Hepatocyte (in vitro differentiated cells): ENCODE measurements around the gene PSMD5. TPM values are rescaled to one million over a fixed set of nuclear protein-coding genes. Genes with fewer than 3 reads are reported as not detected.

Experiments
- DNase-seq: peaks from one replicate; pipeline ENCODE4 v3.0.0-alpha.2; 2016; ENCODE audit warnings: low spot score
- H2AFZ ChIP-seq: fragments of 200-600 bp; sonication (generic); 2 replicates; pipeline ENCODE4 v1.6.0; 2016; ENCODE audit warnings: antibody characterized with exemption, mild to moderate bottlenecking
- H3K27ac ChIP-seq: fragments of 200-600 bp; sonication (generic); 2 replicates; pipeline ENCODE4 v1.5.1; 2016; ENCODE audit warnings: mild to moderate bottlenecking
- H3K27me3 ChIP-seq: fragments of 200-600 bp; sonication (generic); 2 replicates; pipeline ENCODE4 v1.6.1; 2016
- H3K36me3 ChIP-seq: fragments of 200-600 bp; sonication (generic); replicated peaks from 2 replicates; pipeline ENCODE4 v1.5.1; 2016; ENCODE audit warnings: low read depth; ENCODE audit not compliant: insufficient read depth
- H3K4me1 ChIP-seq: fragments of 200-600 bp; sonication (generic); 2 replicates; pipeline ENCODE4 v1.5.1; 2016; ENCODE audit warnings: mild to moderate bottlenecking, moderate library complexity; ENCODE audit not compliant: insufficient read depth
- H3K4me2 ChIP-seq: fragments of 200-600 bp; sonication (generic); 2 replicates; pipeline ENCODE4 v1.6.0; 2016
- H3K4me3 ChIP-seq: fragments of 200-600 bp; sonication (generic); 2 replicates; pipeline ENCODE4 v1.5.1; 2016; ENCODE audit warnings: mild to moderate bottlenecking
- H3K79me2 ChIP-seq: fragments of 200-600 bp; sonication (generic); 2 replicates; pipeline ENCODE4 v1.6.0; 2017; ENCODE audit warnings: mild to moderate bottlenecking
- H3K9me2 ChIP-seq: fragments of 200-600 bp; sonication (generic); replicated peaks from 2 replicates; pipeline ENCODE4 v1.6.0; 2017; ENCODE audit warnings: mild to moderate bottlenecking; ENCODE audit not compliant: insufficient read depth
- H3K9me3 ChIP-seq: fragments of 200-600 bp; sonication (generic); 2 replicates; pipeline ENCODE4 v1.5.1; 2016; ENCODE audit warnings: low read depth, mild to moderate bottlenecking
- H4K20me1 ChIP-seq: fragments of 200-600 bp; sonication (generic); 2 replicates; pipeline ENCODE4 v1.6.0; 2016; ENCODE audit warnings: mild to moderate bottlenecking; ENCODE audit not compliant: insufficient read depth, poor library complexity, severe bottlenecking
- EZH2 ChIP-seq: fragments of 200-600 bp; sonication (generic); IDR thresholded peaks from 2 replicates; pipeline ENCODE4 v1.6.1; 2016; ENCODE audit warnings: antibody characterized with exemption, mild to moderate bottlenecking, borderline replicate concordance
- EZH2phosphoT487 ChIP-seq: fragments of 200-600 bp; sonication (generic); IDR thresholded peaks from one replicate; pipeline ENCODE4 v1.6.1; 2018; ENCODE audit warnings: antibody characterized with exemption, mild to moderate bottlenecking, low read depth, moderate library complexity; ENCODE audit not compliant: unreplicated experiment, severe bottlenecking
- WGBS: methylation state at CpG from one replicate; pipeline ENCODE4 v1.1.6; 2016; ENCODE audit warnings: low lambda C conversion rate; ENCODE audit errors: missing lambda C conversion rate; 5-methylcytosine and 5-hydroxymethylcytosine counted together
- polyA plus RNA-seq: library from polyadenylated mRNA; unstranded; fragments of >200 nt; fragmentation: Nextera tagmentation; extraction: Ambion mirVana; gene quantifications from 2 replicates; pipeline ENCODE4 v1.2.1, GENCODE V29; 2016
- total RNA-seq: library from RNA; depleted of rRNA; stranded (reverse); fragments of >200 nt; gene quantifications from 2 replicates; pipeline ENCODE4 v1.2.3, GENCODE V29; 2014
- TF ChIP-seq, protein P1 (sequence below): fragments of 200-600 bp; sonication (generic); IDR thresholded peaks from 2 replicates; pipeline ENCODE4 v1.5.1; 2016; ENCODE audit warnings: antibody characterized with exemption, mild to moderate bottlenecking; ENCODE audit not compliant: poor library complexity

The PSMD5 gene
- total and polyA plus RNA-seq, 2 experiments from 2014 or later: 10.4 to 14.7 TPM

DNA sequence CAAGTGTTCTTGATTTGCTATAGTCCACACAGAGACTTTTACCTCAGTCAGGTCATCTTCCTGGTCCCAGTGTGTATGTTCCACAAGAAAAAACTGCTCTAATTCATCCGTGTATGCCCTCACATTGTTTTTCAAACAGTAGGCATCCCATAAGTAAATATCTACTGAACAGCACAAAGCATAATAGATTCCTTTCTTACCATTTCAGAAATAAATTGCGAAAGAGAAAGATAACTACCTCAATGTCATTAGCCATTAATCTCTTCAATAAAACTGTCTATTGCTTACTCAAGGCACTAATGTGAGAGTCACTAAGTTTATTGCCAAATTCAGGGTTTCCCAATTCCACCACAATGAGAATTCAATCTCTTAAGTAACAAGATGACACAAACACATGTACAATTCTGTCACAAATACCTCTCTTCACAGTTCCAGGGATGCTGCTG, 59.1 kb downstream of the PSMD5 start:
- Histone ChIP-seq H2AFZ (no peak overlapping the region), H3K4me1 (peaks cover 16% of the 10 kb centered on the region), H4K20me1 (no peaks in the 10 kb centered on the region), H3K36me3 (no peaks in the 10 kb centered on the region), H3K4me3 (no peak overlapping the region), H3K27ac (peak overlapping the region; percentile 43), H3K9me2 (no peaks in the 10 kb centered on the region), H3K4me2 (peak overlapping the region; percentile 9), H3K27me3 (no peaks in the 10 kb centered on the region), H3K79me2 (peaks cover 83% of the 10 kb centered on the region), H3K9me3 (no peaks in the 10 kb centered on the region)
- 70% methylated on average over 2 of the region's 2 CpGs for WGBS
- no peak for TF ChIP-seq EZH2
- no peak for TF ChIP-seq EZH2phosphoT487
- TF ChIP-seq, protein P1, sequence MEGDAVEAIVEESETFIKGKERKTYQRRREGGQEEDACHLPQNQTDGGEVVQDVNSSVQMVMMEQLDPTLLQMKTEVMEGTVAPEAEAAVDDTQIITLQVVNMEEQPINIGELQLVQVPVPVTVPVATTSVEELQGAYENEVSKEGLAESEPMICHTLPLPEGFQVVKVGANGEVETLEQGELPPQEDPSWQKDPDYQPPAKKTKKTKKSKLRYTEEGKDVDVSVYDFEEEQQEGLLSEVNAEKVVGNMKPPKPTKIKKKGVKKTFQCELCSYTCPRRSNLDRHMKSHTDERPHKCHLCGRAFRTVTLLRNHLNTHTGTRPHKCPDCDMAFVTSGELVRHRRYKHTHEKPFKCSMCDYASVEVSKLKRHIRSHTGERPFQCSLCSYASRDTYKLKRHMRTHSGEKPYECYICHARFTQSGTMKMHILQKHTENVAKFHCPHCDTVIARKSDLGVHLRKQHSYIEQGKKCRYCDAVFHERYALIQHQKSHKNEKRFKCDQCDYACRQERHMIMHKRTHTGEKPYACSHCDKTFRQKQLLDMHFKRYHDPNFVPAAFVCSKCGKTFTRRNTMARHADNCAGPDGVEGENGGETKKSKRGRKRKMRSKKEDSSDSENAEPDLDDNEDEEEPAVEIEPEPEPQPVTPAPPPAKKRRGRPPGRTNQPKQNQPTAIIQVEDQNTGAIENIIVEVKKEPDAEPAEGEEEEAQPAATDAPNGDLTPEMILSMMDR: no peak
- no peak for DNase-seq

DNA sequence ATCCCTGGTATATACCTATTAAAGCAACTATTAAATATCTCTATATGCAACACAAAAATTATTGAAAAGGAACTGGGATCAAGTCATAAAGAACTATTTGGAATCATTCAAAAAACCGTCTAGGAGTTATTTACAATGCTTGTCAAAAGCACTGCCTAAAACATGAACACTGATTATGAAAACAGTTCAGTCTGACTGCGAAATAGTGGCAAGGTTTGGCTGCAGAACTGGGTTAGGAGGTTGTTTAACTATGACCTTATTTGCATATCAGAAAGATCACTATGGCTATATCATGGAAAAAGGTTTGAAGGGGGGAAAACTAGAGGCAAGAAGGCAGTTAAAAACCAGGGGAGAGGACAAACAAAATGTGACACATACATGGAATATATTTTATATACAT, 61.5 kb downstream of the PSMD5 start:
- Histone ChIP-seq H3K4me2 (no peak overlapping the region), H3K9me3 (no peaks in the 10 kb centered on the region), H3K36me3 (no peaks in the 10 kb centered on the region), H3K4me3 (no peak overlapping the region), H2AFZ (no peak overlapping the region), H3K4me1 (peaks cover 28% of the 10 kb centered on the region), H3K27me3 (no peaks in the 10 kb centered on the region), H4K20me1 (no peaks in the 10 kb centered on the region), H3K9me2 (no peaks in the 10 kb centered on the region), H3K27ac (no peak overlapping the region), H3K79me2 (peaks cover 71% of the 10 kb centered on the region)
- TF ChIP-seq EZH2phosphoT487 (no peak), EZH2 (no peak)
- TF ChIP-seq, protein P1: no peak
- DNase-seq: no peak
- 80% methylated on average over 2 of the region's 2 CpGs for WGBS

DNA sequence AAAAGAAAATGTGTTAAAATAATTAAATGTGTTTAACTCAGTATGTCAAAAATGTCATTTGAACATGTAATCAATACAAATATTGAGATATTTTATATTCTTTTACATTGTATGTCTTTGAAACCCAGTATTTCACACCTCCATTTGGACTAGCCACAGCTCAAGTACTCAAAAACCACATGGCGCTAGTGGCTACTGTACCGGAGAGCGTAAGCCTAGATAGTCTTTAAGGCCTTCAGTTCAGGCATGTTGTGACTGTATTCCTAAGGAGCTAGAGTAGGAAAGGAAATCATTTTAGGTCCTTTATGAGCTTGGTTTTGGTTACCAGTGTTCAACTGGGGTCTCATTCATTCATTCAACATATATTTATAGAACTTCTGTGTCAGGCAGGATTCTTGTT, 62.4 kb downstream of the PSMD5 start:
- no peaks in the 10 kb centered on the region for H4K20me1 ChIP-seq
- H3K79me2 ChIP-seq: peaks cover 68% of the 10 kb centered on the region
- H3K9me2 ChIP-seq: no peaks in the 10 kb centered on the region
- H3K9me3 ChIP-seq: no peaks in the 10 kb centered on the region
- no peak for DNase-seq
- no peaks in the 10 kb centered on the region for H3K27me3 ChIP-seq
- H3K4me1 ChIP-seq: peaks cover 28% of the 10 kb centered on the region
- H2AFZ ChIP-seq: no peak overlapping the region
- 100% methylated on average over 3 of the region's 3 CpGs for WGBS
- H3K4me2 ChIP-seq: no peak overlapping the region
- no peak overlapping the region for H3K4me3 ChIP-seq
- peak overlapping the region; percentile 25 for H3K27ac ChIP-seq
- no peaks in the 10 kb centered on the region for H3K36me3 ChIP-seq
- TF ChIP-seq, protein P1: no peak
- TF ChIP-seq EZH2phosphoT487 (no peak), EZH2 (no peak)

- Histone ChIP-seq H3K79me2 (peaks cover 57% of the 10 kb centered on the region), H3K9me3 (no peaks in the 10 kb centered on the region), H3K4me1 (peaks cover 28% of the 10 kb centered on the region), H4K20me1 (no peaks in the 10 kb centered on the region), H3K4me3 (no peak overlapping the region), H3K36me3 (no peaks in the 10 kb centered on the region), H3K27ac (peak overlapping the region; percentile 71), H2AFZ (no peak overlapping the region), H3K9me2 (no peaks in the 10 kb centered on the region), H3K27me3 (no peaks in the 10 kb centered on the region), H3K4me2 (peak overlapping the region; percentile 13)
- TF ChIP-seq EZH2: no peak
- TF ChIP-seq, protein P1: no peak
- TF ChIP-seq EZH2phosphoT487: no peak
- DNase-seq: no peak
Measured at GRCh38 chr9:120779227-120779626, 63.5 kb downstream of the PSMD5 start.
